NCI-H82 treated with DMSO at 0.1 percent for 48 hours (cell line): Measurements from ENCODE around the gene KIF16B.
A peak's percentile ranks its signal among the peaks of the same experiment; 100 is the strongest.

Source experiments
- DNase-seq: peaks from one replicate; lab custom pipeline; 2025; ENCODE audit not compliant: unreplicated experiment; lab: John Stamatoyannopoulos, UW

Gene KIF16B

GRCh38 chr20:16308754-16309153 lies 264.5 kb downstream of the KIF16B start:
- no peak for DNase-seq

GRCh38 chr20:16302818-16303217 lies 270.4 kb downstream of the KIF16B start:
- DNase-seq = no peak

- DNase-seq = no peak
These were observed 271.3 kb downstream of the KIF16B start for GRCh38 chr20:16301986-16302385.

DNA sequence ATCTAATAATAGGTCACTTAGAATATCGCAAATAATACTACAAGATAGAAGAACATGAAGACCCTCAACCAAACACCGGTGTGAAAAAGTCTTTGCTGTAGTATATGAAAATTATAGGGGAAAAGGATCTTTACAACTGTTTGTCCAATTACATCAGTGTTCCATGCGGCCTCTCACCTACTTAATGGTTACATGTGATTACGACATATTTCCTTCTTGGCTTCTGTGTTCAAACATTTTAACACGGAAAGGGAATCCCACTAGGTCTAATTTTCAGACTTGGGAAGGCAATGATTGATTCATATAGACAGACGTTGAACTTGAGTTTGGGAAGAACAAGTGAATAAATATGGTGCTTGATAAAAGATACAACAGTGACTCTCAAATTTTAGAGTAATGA lies 273.4 kb downstream of the KIF16B start:
- no peak for DNase-seq

- no peak for DNase-seq
These were observed 276.3 kb downstream of the KIF16B start for GRCh38 chr20:16296931-16297330.

DNA sequence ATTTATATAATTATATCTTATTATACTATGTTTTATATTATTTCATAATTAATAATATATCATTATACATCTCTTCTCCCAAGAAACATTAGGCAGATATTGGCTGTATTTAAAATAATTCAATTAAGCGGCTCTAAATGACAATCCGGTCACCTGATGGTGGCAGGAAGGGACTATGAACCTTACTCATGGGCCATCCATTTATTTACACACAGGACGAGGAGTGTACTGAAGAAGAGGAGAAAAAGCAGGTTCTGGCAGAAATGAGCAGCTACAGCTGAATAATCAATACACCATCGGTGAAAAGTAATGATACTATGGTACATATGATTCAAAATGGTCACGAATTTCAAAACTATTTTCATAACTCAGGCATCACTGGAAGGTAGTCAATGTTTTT lies 277.7 kb downstream of the KIF16B start:
- no peak for DNase-seq

- no peak for DNase-seq
These were observed 279.7 kb downstream of the KIF16B start for GRCh38 chr20:16293590-16293989.

DNA sequence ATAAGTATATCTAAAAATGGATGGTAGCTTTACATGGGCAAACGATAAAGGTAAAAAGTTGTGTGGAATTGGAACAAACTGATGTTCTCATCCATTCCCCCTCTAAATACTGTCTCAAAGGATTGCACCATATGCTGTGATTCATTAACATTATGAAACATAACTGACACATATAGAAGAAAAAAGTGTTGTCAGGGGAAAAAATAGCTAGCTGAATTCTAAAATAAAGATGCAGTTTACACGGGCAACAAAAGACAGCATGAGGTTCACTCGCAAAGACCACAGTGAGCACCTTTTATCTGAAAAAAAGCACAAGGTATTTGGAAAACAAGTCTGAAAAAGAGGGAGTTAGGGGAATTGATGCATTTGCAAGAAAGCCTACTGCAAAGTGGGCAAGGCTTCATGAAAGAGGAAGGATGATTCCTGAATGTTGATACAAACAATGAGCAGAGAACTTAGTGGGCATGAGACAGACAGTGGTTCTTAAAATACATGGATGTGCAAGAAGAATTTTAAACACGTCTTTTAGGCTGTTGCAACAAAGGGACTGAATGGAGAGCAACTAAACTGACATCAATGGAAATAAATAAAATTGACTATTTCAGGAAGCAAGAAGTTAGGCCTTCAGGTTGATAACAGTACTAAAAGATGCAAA lies 280.9 kb downstream of the KIF16B start:
- DNase-seq = no peak

DNA sequence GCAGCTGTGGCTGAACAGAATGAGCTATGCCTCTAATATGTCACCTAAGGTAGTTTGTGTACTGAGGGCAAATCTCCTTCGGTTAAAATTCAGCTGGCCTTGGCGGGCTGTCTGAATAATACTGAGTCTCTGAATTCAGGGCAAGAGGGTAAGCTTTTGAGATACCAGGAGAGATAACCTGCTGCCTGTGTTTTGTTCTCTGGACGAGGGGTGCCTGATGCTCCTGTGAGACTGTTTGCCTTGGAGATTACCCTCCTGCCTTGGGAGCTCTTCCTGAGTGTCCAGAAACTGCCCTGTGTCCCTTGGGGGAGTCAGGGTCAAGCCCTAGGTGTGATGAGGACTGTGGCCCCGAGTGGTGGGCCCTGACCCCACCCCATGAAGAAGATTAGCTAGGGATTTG lies 282.9 kb downstream of the KIF16B start:
- DNase-seq = no peak

- DNase-seq = no peak
These were observed 285.5 kb downstream of the KIF16B start for GRCh38 chr20:16287776-16288175.

GRCh38 chr20:16286601-16287000 lies 286.6 kb downstream of the KIF16B start:
- no peak for DNase-seq

- no peak for DNase-seq
These were observed 288.7 kb downstream of the KIF16B start for GRCh38 chr20:16284385-16285100.

- DNase-seq = no peak
These were observed 289.3 kb downstream of the KIF16B start for GRCh38 chr20:16283978-16284377.

GRCh38 chr20:16283307-16283706 lies 289.9 kb downstream of the KIF16B start:
- DNase-seq = no peak

DNA sequence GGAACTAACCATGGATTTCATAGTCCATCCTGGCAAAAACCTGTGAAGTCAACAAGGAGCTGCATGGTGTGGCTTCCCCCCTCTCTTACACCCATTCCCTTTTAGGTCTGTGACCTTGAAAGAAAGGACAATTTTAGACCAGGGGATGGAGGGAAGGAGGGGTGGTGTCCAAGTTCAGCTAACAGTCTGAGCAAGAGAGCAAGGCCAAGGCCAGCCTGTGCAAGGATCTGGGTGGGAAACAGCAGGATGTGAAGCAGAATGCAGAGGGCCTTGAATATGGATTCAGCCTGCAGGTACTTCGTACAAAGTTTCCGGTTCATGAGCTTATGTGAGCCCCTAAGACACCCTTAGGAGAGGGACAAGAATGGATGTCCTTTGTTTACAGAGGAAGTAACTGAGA lies 293.0 kb downstream of the KIF16B start:
- DNase-seq = no peak

DNA sequence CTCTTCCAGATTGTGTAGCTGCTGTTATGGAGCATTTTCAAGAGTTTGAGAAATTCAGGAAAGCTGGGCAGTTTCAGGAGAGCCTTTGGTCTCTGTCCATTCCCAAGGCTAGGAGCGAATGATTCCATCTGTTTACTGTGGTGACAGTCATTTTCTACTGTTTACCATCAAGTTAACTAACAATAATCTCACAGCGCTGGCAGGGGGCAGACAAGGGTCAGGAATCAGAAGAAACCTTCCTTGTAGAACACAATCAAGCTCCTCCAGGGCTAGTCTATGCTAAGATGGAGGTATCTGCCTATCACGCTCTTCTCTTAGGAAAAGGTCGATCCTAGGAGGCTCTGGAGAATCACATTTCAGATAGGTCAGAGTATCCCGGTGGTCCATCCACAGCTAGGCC lies 293.9 kb downstream of the KIF16B start:
- DNase-seq = no peak

GRCh38 chr20:16273812-16274555 lies 299.3 kb downstream of the KIF16B start:
- peak; percentile 28 for DNase-seq

DNA sequence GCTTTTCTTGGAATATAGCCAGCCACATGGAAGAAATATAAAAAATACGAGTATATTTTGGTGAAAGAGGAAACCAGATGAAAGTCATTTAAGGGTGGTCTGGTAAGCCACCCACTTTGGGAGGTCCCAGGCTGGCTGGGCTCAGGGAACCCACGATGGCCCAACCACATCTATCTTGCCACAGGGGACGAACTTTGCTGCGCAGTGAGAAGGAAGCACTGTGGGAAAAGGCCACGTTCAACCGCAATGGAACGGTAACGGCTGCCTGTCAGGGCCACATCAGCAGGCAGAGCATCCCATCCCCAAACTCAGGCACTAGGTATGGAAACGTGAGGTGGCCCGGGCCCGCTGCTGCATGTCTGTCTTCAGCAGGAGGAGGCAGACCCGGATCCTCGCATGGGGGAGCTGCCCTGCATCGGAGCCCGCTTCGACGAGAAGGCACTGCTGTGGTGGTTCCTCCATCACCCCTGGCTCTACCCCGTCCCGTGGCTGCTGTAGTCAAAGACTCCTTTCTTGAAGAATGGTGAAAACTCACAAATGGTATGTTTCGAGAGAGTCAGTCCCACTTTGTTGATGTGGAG lies 300.4 kb downstream of the KIF16B start:
- DNase-seq = no peak

- peak; percentile 91 for DNase-seq
These were observed 301.8 kb downstream of the KIF16B start for GRCh38 chr20:16271450-16271849.

GRCh38 chr20:16270989-16271388 lies 302.3 kb downstream of the KIF16B start:
- DNase-seq = no peak

- DNase-seq = no peak
These were observed 302.8 kb downstream of the KIF16B start for GRCh38 chr20:16270314-16270931.
